Nasal cavity respiratory epithelium epithelial cell of viscerocranial mucosa (primary cell): ENCODE measurements around the gene PALM3. TPM values are rescaled to one million over a fixed set of nuclear protein-coding genes. Genes with fewer than 3 reads are reported as not detected.

Source experiments
- total RNA-seq: library from RNA; depleted of rRNA; stranded (reverse); fragments of >200 nt; gene quantifications from 2 replicates; pipeline ENCODE4 v1.2.3, GENCODE V29; 2014

The PALM3 gene, protein sequence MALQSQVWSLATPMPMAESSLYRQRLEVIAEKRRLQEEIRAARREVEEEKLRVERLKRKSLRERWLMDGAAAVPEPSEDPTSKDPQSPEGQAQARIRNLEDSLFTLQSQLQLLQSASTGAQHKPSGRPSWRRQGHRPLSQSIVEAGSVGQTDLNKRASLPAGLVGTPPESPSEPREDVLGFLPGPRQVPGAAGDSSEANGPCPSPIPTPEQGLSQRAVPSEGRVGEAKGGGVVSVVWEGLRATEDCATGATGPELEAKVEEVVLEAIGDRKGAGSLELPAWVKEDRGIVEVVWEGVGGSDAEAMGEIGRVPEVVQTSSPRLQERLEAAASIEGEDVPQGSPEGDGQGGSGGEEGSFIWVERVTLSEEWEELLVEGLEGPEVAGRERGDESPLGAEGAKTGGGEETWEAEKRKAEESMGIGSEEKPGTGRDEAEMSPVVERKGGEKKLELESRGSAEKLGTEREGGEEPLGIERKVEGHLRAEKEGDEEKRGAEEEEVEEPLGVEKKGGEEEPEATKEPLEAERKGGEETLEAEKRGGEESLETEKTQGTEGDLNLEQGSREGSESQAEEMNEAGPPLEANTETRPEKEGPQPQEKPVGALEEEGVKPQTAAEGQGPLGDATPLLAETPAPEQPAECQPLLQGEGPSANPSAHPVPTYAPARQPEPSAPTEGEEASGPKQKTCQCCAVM
- total RNA-seq = not detected in 2 replicates

GRCh38 chr19:14061751-14062557 lies at the start of gene PALM3:
Gene PALM3 (minus strand): TSS chr19:14062076. CDS start chr19:14061980, 96 bp downstream.

DNA sequence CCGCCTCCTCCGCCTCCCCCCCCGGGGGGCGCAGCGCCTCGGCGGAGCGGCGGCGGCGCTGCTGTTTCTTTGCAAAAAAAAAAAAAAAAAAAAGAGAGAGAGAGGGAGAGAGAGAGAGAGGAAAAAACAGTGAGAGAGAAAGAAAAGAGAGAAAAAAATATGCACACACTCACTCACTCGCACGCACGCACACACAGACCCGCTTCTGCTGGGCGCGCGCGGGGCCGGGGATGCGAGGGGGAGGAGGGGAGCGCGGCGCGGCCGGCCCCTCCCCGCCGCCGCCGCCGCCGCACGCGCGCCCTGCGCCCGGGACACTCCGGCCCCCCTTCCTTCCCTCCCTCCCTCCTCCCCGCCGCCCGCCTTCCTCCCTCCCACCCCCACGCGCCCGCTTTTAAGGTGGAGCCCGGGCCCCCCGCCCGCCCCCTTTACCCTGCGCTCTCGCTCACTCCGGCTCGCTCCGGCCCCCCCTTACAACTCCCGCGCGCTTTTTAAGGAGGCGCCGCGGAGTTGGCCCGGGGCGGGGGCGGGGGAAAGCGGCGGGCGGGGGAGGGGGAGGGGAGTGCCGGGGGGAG lies 28.7 kb upstream of the PALM3 start, which contains the start of gene SAMD1:
TSS of gene SAMD1 (minus strand) at position 243 of the 572 bp plus-strand sequence.

GRCh38 chr19:14085309-14085995 lies 23.6 kb upstream of the PALM3 start, which contains the start of gene C19orf67:
Gene C19orf67 (minus strand): TSS chr19:14085783. CDS start chr19:14085627, 156 bp downstream.

DNA sequence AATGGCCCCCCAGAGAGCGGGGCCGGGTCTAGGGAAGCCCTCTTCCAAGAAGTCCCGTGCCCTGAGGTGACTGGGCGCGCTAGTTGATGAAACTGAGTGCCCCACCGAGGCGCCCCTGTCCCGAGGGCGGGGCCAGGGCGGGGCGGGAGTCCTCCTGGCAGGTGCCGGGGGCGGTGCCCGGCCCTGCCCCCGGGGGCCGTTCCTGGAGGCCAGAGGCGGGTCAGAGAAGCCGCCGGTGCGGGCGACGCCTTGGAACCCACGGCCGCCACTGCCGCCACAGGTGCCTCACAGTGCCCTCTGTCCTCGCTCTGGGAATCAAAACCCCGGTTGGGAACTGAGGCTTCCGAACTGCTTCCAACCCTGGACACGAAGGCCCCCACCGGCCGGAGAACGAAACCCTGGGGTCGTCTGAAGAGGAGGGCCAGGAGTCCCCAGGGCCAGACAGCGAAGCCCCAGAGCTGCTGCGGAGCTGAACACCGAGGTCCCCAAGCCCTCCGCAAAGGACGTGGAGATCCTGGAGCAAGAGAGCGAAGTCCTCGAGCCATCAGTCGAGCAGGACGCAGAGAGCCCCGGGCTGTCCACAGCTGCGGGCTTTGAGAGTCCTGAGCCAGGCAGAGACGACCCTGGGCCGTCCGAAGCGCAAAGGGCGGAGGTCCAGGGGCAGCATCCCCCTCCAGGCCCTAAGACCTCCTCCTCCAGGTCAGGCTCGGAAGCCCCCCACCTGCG lies 10.8 kb upstream of the PALM3 start, which contains the start of gene MISP3:
TSS of gene MISP3 (plus strand) at position 252 of the 726 bp plus-strand sequence. CDS start 524 bp downstream, outside the sequence.

DNA sequence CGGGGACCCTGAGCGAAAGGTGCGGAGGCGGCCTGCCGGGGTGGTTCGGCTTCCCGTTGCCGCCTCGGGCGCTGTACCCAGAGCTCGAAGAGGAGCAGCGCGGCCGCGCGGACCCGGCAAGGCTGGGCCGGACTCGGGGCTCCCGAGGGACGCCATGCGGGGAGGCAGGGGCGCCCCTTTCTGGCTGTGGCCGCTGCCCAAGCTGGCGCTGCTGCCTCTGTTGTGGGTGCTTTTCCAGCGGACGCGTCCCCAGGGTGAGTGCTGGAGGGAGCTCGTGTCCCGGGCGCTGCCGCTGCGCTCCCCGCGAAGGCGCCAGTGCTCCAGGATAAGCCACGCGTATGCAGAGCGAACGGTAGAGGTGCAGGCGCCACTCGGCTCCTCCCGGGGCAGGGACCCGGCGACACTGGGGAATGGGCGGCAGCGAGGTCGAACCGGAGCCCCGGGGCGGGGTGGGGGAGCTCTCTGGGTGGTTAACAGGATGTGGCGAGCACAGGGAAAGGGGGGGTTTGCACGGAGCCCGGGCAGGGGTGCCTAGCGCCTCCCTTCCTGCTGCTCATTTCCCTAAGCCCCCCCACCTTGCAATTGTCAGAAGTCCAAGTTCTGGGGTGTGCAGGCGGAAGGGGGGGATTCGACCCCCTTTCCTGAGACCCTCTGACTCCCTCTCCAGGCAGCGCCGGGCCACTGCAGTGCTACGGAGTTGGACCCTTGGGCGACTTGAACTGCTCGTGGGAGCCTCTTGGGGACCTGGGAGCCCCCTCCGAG lies 30.0 kb downstream of the PALM3 start, which contains the start of gene IL27RA:
TSS of gene IL27RA (plus strand) at position 44 of the 762 bp plus-strand sequence. CDS start at position 155, 111 bp downstream.

DNA sequence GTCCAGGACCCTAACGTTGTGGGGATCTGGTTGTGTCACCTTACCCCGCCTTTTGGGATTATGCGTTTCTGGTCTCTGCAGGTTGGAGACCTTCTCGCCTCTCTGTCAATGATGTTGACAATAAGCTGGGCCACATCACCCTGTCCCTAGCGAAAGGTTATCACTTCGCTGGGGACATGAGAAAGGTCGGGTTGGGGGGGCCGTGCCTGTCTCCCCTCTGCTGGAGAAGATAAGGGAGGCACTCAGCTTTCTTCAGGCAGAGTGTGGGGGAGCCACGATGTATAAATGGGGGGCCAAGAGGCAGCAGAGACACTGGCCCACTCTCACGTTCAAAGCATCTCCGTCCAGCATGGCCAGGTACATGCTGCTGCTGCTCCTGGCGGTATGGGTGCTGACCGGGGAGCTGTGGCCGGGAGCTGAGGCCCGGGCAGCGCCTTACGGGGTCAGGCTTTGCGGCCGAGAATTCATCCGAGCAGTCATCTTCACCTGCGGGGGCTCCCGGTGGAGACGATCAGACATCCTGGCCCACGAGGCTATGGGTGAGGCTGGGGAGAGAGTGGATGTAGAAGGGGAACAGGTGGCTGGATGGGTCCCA lies 33.9 kb downstream of the PALM3 start, which contains the start of gene RLN3:
TSS of gene RLN3 (plus strand) at position 293 of the 595 bp plus-strand sequence. CDS start at position 350, 57 bp downstream.

DNA sequence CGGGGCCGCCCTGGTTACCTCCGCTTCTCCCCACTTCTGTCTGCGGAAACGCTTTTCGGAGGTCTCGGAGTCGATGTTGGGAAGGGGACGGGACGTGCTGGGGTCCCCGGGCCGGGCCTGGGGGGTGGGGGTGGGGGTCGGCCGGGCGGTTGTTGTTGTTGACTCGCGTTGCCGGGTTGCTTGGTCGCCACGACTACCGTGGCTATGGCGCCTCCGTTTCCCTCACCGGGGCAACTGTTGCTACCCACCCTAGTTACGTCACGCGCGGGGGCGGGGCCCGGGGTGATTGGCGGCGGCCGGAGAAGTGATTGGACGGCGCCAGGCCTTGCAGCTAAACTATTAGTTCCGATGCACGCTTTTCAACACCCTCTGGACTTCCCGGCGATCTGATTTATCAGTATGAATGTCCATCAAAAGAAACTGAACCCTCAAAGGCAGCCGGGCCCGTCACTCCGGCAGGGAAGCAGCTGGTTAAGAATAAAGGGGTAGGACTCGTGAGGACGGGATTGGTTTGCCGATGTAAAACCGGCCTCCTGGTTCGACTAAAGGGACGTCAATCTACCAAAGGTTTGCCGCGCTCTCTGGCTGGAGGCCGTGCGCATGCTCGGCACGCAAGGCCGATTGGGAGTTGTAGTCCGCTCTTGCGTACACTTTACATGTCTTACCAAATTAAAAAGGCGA lies 55.7 kb downstream of the PALM3 start, which contains the start of gene RFX1:
TSS of gene RFX1 (minus strand) at position 236 of the 681 bp plus-strand sequence. CDS start 12,477 bp downstream, outside the sequence.

Other genes with a start within 250 kb of the PALM3 start
- gene NANOS3, start 184.9 kb downstream of the PALM3 start, total RNA-seq = 0.14 TPM in 1 of 2 replicates, not detected in the other
- 0.68 and 1.8 TPM in 2 replicates for gene BRME1, start 156.0 kb downstream of the PALM3 start, total RNA-seq
- 8.5 and 27.5 TPM in 2 replicates for gene CC2D1A, start 155.9 kb downstream of the PALM3 start, total RNA-seq
- gene PODNL1, start 123.7 kb downstream of the PALM3 start, total RNA-seq = under 0.01 and 2.5 TPM in 2 replicates
- gene DCAF15, start 109.6 kb downstream of the PALM3 start, total RNA-seq = 7.9 and 11.4 TPM in 2 replicates
- 1.7 and 7.8 TPM in 2 replicates for gene RFX1, start 55.8 kb downstream of the PALM3 start, total RNA-seq
- gene RLN3, start 33.9 kb downstream of the PALM3 start, total RNA-seq = not detected in 2 replicates
- gene IL27RA, start 30.3 kb downstream of the PALM3 start, total RNA-seq = 0.34 and 6.1 TPM in 2 replicates
- 0.34 and 1.00 TPM in 2 replicates for gene MISP3, start 10.7 kb upstream of the PALM3 start, total RNA-seq
- gene C19orf67, start 23.7 kb upstream of the PALM3 start, total RNA-seq = 0.14 TPM in 1 of 2 replicates, not detected in the other
- gene SAMD1, start 28.7 kb upstream of the PALM3 start, total RNA-seq = 19.8 and 41.8 TPM in 2 replicates
- 15.0 and 34.0 TPM in 2 replicates for gene PRKACA, start 55.7 kb upstream of the PALM3 start, total RNA-seq
- under 0.01 and 0.28 TPM in 2 replicates for gene ASF1B, start 74.5 kb upstream of the PALM3 start, total RNA-seq
- 3.8 and 13.0 TPM in 2 replicates for gene ADGRL1, start 144.1 kb upstream of the PALM3 start, total RNA-seq